Stimulated activated CD8-positive, alpha-beta memory T cell treated with anti-CD3 and anti-CD28 coated beads, Interleukin-4, amount 100 ng/mL, for 1 hour (primary cell): ENCODE results near the gene ADD3.
A peak's percentile ranks its signal among the peaks of the same experiment; 100 is the strongest.
"Not testable (repeated sequence)": the region's sequence is repeated elsewhere in the genome, so short reads cannot be mapped to it uniquely, and the experiment has no call there.

ENCODE experiments used
- DNase-seq, 2 donors: peaks; one replicate each; pipeline ENCODE4 v3.0.0-alpha.2; 2020; ENCODE audit warnings: low read depth in 2 of 2, low spot score in 1 of 2

The ADD3 gene

DNA sequence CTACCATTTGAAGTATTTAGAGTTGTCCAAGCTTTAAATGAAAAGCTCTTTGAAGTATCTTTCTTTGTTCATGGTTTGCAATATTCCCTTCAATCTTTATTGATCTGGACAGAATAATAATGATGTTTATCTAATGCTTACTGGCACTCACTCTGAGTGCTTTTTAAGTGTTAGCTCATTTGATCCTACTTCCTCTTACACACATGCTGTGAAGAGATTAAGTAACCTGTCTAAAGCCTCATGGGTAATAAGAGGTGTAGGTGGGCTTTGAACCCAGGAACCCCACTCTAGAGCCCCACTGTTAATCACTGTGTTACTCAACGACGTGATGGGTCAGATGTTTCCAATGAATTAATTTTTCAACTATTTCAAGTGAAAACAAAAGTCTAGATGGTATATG, 31.1 kb upstream of the ADD3 start:
- DNase-seq, result no peak

DNA sequence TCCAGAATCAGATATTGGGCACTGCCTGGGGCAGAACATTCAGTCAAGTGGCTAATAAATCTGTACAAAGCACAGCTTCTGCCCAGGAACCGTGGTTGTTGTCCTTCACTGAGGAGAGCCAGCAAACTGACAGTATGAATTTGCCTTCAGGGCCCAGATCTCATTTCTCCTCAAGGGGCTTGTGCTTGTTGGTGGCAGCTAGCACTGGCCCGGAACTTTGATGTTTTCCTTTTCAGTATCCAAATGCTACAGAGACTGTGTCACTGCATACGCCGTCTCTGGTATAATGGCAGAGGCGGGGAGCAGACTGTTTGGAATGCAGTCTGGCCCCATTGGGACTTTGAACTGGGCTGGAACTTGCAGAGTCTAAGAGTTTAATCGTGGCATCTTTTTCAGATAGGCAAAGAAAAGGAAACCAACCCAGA, 30.4 kb upstream of the ADD3 start:
- no peak for DNase-seq

DNA sequence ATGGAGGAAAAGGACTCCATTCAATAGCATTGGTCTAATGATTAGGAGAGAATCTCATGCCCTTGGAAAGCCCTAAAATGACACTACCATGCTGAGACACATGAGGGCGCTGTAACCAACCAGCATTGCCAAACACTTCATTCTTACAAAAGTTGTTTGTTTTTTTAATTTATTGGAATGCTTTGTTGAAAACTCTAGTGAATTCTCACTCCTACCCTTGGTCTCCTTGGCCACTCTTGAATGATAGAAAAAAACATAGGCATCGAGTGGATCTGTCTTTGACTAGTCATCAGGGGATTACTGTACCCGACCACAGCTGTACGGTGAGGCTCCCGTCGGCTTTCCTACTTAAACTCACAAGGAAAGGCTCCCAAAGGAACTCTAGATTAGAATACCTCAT, 29.3 kb upstream of the ADD3 start:
- DNase-seq, result peak; percentile 32 to 33

DNA sequence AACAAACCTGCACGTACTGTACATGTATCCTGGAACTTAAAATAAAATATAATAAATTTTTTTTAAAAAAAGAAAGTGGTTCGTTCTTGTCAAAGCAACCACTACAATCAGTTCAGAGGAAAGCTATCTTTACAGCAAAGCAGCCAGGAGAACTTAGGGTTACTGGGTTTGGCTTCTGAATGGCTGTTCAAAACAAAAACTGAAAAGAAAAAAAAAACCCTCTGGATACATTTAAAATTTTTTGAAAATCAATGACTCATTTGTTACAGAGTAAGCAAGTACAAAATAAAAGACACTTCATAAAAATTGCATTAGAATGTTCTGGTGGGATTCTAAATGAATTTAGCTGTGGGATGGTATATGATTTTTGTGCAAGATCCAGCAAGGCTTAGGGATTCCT, 28.6 kb upstream of the ADD3 start:
- DNase-seq, result no peak

DNA sequence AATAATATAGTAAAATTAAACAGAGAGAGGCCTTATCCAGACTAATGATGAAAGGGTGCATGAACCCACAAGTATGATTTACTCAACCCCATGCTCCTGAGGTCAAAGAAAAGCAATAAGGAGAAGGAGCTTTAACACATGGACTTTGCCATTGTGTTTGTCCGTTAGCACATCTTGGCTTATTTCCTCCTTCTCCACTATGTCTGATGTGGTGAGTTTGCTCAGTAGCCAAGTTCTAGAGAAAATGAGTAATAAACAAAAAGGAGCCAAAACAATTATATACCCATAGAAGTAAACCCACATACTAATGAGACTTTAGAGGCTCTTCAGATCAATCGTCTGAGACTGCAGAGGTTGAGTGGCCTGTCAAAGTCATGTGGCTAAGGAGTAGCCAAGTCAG, 26.1 kb upstream of the ADD3 start:
- no peak for DNase-seq

DNA sequence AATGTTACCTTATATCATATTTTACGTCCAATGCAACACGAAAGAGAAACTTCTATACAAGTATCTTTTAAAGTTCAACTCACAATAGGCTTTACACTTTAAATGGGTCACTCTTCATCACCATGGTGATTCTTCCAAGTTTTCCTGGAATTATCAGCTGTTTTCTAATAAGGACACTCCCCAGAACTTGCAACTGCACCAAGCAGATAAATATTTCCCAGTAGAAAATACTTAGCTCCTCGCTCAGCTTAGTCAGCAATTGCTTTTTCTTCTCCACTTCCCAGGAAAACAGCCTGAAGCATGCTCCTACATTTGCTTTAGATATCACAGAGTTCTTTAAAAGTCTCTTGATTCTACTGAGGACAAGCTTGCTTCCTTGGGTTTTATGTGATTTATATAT, 25.7 kb upstream of the ADD3 start:
- DNase-seq, result no peak

DNA sequence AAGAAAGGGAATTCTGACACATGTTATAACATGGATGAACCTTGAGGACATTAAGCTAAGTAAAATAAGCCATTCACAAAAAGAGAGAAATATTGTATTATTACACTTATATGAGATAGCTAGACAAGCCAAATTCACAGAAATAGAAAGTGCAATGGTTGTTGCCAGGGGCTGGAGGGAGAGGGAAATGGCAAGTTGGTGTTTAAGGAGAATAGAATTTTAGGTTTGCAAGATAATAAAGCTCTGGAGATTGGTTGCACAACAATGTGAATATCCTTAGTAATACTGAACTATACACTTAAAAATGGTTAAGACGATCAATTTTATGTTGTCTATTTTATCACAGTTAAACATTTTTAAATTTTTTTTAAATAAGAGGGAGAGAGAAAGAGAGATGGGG, 25.0 kb upstream of the ADD3 start:
- DNase-seq, result no peak

DNA sequence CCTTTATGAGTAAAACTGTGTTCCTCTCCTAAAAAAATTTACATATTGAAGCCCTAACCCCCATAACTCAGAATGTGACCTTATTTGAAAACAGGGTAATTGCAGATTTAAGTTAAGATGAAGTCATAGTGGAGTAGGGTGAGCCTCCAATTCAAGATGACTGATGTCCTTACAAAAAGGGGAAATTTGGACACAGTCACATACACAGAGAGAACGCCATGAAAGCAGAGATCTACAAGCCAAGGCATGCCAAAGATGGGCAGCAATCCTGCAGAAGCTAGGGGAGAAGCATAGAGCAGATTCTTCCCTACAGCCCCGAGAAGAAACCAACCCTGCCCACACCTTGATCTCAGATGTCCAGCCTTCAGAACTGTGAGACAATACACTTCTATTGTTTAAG, 23.8 kb upstream of the ADD3 start:
- DNase-seq, result no peak

DNA sequence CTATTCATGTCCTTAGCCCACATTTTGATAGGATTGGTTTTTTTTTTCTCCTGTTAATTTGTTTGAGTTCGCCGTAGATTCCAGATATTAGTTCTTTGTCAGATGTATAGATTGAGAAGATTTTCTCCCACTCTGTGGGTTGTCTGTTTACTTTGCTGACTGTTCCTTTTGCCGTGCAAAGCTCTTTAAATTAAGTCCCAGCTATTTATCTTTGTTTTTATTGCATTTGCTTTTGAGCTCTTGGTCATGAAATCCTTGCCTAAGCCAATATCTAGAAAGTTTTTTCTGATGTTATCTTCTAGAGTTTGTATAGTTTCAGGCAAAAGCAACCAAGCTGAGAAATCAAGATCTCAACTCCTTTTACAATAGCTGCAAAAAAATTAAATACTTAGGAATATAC, 22.0 kb upstream of the ADD3 start:
- DNase-seq, result not testable (repeated sequence)

DNA sequence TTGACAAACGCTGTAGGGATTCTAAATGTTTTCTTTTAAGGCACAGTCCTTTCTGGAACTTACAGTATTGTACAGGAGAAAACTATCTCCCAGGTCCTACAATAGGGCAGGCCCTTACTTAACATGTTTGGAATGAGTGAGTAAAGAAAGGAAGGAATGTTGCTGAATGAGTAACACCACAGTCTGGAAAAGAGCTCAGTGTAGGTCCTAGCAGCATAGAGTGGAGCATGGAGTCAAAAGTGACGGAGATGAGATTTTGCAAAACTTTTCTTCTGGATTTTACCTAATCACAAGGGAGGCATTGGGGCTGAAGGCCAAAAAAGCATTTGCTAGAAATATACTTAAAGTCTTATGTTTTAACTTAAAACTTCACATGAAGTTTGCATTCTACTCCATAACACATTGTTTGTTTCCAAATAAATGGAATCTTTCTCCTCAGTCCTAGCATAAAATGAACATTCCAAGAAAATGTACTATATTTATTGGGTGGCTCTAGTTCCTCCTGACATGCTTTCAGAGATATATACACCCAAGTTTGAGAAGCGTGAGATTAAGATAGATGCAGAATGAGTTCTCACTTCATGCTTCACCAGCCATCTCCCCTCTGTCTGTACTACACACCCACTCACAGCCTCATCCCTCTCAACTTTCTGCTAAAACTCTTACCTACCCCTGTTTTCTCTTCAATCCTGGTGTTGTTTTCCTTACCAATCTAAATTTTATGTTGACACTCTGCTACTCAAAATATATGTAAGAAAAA, 20.2 kb upstream of the ADD3 start:
- DNase-seq, result no peak

DNA sequence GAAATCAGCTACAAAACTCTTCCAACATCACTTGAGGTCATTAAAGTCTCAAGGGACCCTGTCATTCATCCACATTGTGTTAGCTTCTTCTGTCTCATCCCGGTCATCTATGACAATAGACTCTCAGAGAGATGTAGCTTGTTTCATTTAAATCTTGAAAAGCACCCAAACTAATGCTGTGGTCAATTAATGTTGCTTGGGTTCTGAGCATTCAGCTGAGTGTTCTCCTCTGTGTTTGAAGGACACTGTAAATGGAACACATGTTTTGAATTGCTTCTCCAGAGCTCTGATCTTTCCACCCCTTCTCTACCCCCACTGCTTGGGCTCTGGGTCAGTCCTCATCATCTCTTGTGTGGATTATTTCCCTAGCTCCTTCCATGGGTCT, 19.6 kb upstream of the ADD3 start:
- DNase-seq, result no peak

DNA sequence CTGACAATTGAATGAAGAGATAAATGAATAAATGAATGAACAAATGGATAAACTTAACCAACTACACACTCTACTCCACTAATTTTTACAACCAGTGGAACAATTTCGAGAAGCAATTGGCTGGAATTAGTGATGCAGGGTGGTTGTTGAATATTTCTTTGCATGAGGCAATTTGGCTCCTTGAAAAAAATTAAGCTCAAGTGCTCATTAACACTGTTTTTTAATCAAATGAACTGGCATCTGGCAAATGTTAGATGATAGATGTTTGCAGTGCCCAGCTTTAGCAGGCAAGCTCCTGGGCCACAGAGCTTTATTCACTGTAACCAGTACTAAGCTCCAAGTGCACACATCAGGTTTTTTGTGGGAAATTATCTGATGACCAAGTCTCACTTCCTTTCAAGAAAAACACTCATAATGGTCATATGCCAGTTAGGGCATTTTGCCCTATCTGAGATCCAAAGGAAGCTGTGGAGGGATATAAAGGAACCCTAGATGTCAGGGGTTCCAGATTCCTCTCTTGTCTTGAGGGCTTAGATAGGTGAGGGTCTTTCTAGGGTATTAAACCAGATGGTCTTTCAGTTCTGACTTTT, 16.4 kb upstream of the ADD3 start:
- DNase-seq, result no peak

DNA sequence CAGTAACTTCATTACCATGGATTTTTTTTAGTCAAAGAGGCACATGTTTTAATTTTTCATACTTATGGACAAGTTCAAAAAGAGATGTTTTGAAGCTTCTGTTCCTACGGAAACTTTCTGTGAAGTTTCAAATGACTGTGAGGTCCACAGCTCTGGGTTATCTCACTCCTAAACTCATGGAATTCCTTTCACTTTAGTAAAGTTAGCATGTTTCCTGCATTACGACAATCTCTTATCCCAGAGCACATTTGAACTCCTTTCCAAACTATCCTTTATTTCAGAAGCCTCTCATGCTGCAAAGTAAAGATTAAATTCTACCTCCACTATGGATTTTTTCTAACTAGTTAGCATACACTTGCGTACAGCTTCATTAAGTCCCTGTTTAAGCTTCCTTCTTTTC, 15.3 kb upstream of the ADD3 start:
- no peak for DNase-seq

DNA sequence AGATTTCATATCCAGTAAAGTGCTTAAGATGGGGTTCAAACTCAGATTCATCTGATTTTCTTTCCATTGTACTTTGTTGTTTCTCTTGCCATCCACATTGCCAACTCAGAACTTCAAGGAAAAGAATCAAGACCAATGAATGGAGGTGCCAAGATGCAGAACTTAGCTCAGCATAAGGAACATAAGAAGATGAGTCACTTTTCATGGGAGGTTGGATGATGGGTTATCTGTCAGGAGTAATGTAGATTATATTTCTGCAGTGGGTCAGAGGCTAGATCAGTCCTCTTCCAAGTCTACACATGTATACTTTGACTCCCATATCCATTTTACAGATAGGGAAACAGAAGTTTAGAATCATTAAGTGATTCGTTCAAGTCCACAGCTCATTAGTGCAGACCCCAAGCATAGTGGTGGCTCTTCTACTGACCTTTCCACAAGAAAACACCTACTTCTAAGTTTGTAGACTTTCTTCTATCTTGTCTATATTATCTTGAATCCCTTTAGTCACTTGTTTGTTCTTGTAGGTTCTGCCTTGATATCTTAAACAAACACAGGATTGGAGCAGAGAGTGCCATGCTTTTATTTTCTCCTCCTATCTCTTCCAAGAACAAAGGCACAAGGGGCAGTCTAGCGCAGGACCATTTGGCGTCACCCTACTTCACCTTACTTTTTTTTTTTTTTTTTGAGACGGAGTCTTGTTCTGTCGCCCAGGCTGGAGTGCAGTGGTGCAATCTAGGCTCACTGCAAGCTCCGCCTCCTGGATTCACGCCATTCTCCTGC, 14.0 kb upstream of the ADD3 start:
- DNase-seq, result no peak

DNA sequence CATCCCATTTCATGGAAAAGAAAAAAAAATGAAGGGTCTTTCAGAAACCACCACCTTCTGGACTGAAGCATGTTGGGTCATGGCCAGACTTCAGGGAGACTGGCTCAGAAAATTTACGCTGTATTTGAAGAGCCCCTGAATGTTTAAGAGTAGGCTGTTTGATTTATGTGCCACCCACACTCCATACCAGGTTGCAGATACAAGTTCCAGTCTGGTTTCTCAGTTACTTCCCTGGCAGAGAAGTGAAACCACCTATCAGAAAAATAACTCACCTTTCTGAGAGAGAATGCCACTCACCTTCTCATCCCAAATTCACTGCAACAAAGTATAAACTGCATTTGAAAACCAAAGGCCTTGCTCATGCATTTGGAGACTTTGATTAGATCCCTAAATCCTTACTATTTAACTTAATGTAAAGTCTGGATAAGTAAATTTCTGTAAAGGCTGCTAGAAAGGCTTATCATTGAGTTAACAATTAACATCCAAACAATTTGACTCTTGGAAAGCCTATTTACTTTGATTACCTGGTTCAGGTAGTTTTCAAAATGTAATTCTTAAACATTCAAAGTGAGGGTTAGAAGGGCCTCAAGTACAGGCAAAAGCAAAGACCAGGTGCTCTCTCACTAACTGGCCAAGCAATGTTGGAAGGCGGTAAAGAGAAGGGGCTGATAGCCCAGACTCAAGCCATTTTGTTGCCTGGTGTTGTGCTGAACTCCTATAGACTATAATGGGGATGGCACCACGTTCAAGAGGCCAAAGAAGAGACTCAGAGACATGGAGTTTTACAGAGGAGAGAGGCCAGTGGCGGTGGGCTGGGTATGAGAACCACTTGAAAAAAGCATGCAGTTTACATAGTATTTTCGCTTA, 12.8 kb upstream of the ADD3 start:
- no peak for DNase-seq

DNA sequence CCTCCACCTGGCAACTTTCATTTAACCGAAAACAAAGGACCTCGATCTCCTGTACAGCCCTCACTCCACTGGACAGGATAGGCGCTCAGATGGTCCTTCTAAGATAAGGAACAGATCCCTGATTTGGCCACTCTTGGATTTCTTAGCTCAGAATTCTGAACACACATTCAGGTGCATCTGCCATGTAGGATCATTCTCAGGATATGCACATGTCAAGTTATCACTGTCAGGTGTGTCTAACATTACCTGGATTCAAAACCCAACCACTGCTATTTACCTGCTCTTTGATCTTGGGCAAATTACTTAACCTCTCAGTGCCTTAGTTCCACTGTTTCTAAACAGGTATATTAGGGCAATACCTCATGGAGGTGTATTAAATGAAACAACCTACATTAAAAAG, 12.2 kb upstream of the ADD3 start:
- no peak for DNase-seq

DNA sequence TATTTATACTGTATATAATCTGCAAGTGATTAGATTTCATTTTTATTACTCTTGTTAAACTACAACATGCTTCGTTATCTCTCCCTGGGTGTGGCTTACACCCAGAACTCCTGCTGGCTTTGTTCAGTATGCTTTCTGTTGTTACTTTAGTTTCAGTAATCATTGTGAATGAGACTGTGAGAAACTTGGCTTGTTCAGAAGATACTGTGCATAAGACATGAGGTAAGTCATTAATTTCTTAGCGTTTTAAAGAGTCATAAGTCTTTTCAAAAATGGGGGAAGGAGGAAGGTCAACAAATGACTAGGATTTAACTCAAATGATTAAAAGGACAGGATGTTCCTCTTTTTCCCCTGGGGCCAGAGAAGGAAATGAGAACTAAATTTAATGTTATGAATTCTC, 11.6 kb upstream of the ADD3 start:
- DNase-seq, result no peak

DNA sequence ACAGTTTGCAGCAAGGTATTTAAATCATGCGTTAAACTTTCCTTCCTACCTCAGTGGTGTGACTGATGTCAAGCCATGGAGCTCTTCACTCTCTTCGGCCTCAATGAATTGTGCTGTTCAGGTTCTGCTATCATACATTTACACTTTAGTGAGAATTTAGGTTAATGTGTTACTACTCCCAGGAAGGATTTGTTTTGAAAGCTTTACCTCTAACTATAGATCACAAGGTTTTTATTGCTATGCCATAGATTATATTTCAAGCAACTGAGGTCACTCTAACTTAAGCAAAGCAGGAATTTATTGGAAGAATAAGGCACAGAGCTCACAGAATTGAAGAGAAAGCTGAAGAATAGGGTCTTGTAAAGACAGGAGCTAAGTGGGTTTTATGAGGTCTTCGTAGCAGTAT, 11.0 kb upstream of the ADD3 start:
- DNase-seq, result no peak

DNA sequence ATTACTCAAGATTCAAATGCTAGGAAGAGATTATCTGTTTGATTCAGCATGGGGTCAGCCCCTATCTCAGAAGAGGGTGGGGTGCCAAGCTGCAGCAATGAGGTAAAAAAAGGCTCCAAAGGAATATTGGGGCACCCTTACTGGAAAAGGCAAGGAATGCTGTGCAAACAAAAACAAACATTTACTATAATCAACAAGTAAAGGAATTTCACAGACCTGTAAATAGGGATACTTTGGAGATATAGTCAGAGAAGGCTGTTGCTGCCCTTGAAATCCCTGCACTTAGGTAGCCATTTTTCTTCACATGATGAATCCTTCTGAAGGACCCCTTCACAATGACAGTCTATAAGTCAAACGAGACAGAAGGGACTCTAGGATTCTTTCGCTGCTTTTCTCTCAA, 10.6 kb upstream of the ADD3 start:
- DNase-seq, result no peak

DNA sequence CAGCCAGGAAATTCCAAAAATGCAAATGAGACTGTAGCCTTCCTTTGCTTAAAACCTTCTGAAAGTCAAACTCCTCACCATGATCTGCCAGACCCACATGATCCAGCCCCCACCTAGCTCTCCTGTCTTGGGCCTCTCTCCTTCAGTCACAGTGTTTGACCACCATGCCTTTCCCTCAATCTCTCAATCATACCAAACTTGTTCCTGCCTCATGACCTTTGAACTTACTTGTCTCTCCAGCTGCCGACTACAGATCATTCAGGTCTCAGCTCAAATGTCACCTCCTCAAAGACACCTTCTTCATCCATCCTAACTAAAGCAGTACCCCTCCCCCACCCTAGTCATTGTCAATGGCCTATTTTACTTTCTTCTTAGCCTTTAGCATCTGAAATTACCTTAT, 9.3 kb upstream of the ADD3 start:
- no peak for DNase-seq

DNA sequence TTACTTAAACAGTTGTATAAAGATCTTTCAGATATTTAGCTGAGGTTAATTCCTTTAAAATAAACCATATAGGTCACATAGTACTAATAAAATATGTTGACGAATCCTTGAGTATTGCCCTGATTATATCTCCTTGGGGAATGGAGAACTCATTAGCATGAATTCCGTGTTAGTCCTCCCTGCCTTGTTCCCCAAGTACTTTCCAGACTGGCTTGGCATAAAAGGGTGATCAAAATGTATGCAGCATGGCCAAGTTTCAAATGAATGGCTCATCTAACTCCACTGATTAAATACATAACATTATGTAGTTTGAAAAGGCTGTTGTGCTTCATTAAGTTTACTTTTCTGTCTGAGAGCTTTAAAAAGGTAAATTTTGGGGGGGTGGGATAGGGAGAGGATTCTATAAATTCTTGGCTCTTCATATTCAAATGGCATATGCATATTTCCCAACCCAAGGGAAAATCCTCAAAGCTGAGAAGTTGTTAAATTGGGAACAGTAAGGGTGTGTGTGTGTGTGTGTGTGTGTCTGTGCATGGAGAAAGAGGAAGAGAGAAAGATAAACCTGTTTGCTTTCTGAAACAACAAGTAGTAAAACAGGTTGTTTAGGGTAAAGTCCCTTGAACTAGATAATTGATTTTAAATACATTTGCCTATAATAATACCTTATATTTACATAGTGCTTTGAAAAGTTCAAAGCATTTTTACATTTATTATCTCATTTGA, 4.8 kb upstream of the ADD3 start:
- no peak for DNase-seq
